Measurements from ENCODE around the gene ECHDC3. TPM values are rescaled to one million over a fixed set of nuclear protein-coding genes. Genes with fewer than 3 reads are reported as not detected.

Gene ECHDC3
- total and polyA plus RNA-seq, 7 donors: 4.8 to 21.8 (median 13.8) TPM

- Histone ChIP-seq H3K9me3 (no peaks in the 10 kb centered on the region), H3K4me1 (peaks cover 0 to 15% (median 0%) of the 10 kb centered on the region in 4 donors), H3K36me3 (peaks cover 0 to 7% (median 0%) of the 10 kb centered on the region in 4 donors), H3K4me3 (no peak overlapping the region), H3K27me3 (no peaks in the 10 kb centered on the region), H3K27ac (no peak overlapping the region)
- intact Hi-C loops (cut with DNase I): no loop called here
- 89 to 96% methylated on average over 4 of the region's 4 CpGs for WGBS, 2 donors
- no peak for DNase-seq
- no peak for TF ChIP-seq POLR2AphosphoS5 (IDR thresholded peaks at IDR 0.05)
- TF ChIP-seq POLR2A (IDR thresholded peaks at IDR 0.05): no peak
- no peak for TF ChIP-seq CTCF (IDR thresholded peaks at IDR 0.05)
- no peak for TF ChIP-seq EP300 (IDR thresholded peaks at IDR 0.05)
These were observed 12.4 kb downstream of the ECHDC3 start for GRCh38 chr10:11754620-11755019.

- DNase-seq: no peak
- H3K27ac ChIP-seq: no peak overlapping the region
- no peaks in the 10 kb centered on the region for H3K27me3 ChIP-seq
- no peak overlapping the region for H3K4me3 ChIP-seq
- TF ChIP-seq CTCF (IDR thresholded peaks at IDR 0.05) (no peak), POLR2AphosphoS5 (IDR thresholded peaks at IDR 0.05) (no peak), EP300 (IDR thresholded peaks at IDR 0.05) (no peak), POLR2A (IDR thresholded peaks at IDR 0.05) (no peak)
- intact Hi-C loops (cut with DNase I): loop anchor here (2.0 kb wide), 1 partner anchor 241 kb away; no protein-coding TSS in a partner anchor
- H3K4me1 ChIP-seq: peaks cover 0 to 15% (median 0%) of the 10 kb centered on the region in 4 donors
- H3K9me3 ChIP-seq: no peaks in the 10 kb centered on the region
- peaks cover 0 to 15% (median 0%) of the 10 kb centered on the region in 4 donors for H3K36me3 ChIP-seq
- WGBS, 2 donors: 94 to 95% methylated on average over 21 of the region's 21 CpGs
These were observed 13.5 kb downstream of the ECHDC3 start for GRCh38 chr10:11755512-11756263.

GRCh38 chr10:11756766-11757315 is 14.7 kb downstream of the ECHDC3 start:
- peaks cover 0 to 19% (median 0%) of the 10 kb centered on the region in 4 donors for H3K36me3 ChIP-seq
- TF ChIP-seq POLR2AphosphoS5 (IDR thresholded peaks at IDR 0.05) (peak in 2 of 4 donors; percentile 7), POLR2A (IDR thresholded peaks at IDR 0.05) (no peak)
- H3K4me1 ChIP-seq: peaks cover 0 to 15% (median 0%) of the 10 kb centered on the region in 4 donors
- H3K4me3 ChIP-seq: no peak overlapping the region
- H3K27me3 ChIP-seq: no peaks in the 10 kb centered on the region
- DNase-seq: no peak
- H3K9me3 ChIP-seq: no peaks in the 10 kb centered on the region
- H3K27ac ChIP-seq: peak overlapping the region in 3 of 4 donors; percentile 34 to 55 (median 52)
- intact Hi-C loops (cut with DNase I): loop anchor here (2.0 kb wide), 1 partner anchor 242 kb away; no protein-coding TSS in a partner anchor
- 76 to 78% methylated on average over 11 of the region's 11 CpGs for WGBS, 2 donors

GRCh38 chr10:11757454-11757820 is 15.3 kb downstream of the ECHDC3 start:
- H3K9me3 ChIP-seq: no peaks in the 10 kb centered on the region
- H3K27me3 ChIP-seq: no peaks in the 10 kb centered on the region
- DNase-seq: peak; percentile 82
- peaks cover 0 to 22% (median 0%) of the 10 kb centered on the region in 4 donors for H3K36me3 ChIP-seq
- H3K4me3 ChIP-seq: no peak overlapping the region
- peak overlapping the region in 3 of 4 donors; percentile 34 to 55 (median 52) for H3K27ac ChIP-seq
- intact Hi-C loops (cut with DNase I): loop anchor here (2.0 kb wide), 1 partner anchor 243 kb away; no protein-coding TSS in a partner anchor
- peaks cover 0 to 15% (median 0%) of the 10 kb centered on the region in 4 donors for H3K4me1 ChIP-seq
- WGBS, 2 donors: 23 to 49% methylated on average over 3 of the region's 3 CpGs
- TF ChIP-seq POLR2AphosphoS5 (IDR thresholded peaks at IDR 0.05) (peak in 1 of 4 donors; percentile 41), CTCF (IDR thresholded peaks at IDR 0.05) (no peak)

- H3K9me3 ChIP-seq: no peaks in the 10 kb centered on the region
- intact Hi-C loops (cut with DNase I): loop anchor here (2.0 kb wide), 1 partner anchor 243 kb away; no protein-coding TSS in a partner anchor
- no peak for TF ChIP-seq POLR2AphosphoS5 (IDR thresholded peaks at IDR 0.05)
- peak; percentile 69 to 89 (median 80) for TF ChIP-seq CTCF (IDR thresholded peaks at IDR 0.05)
- WGBS, 2 donors: 22 to 31% methylated on average over 11 of the region's 11 CpGs
- H3K4me1 ChIP-seq: peaks cover 0 to 15% (median 0%) of the 10 kb centered on the region in 4 donors
- H3K36me3 ChIP-seq: peaks cover 0 to 22% (median 0%) of the 10 kb centered on the region in 4 donors
- H3K4me3 ChIP-seq: no peak overlapping the region
- peak overlapping the region in 3 of 4 donors; percentile 34 to 55 (median 52) for H3K27ac ChIP-seq
- DNase-seq: peak; percentile 91
- H3K27me3 ChIP-seq: no peaks in the 10 kb centered on the region
These were observed 15.8 kb downstream of the ECHDC3 start for GRCh38 chr10:11757821-11758463.
